NAMALWA (cell line): Measurements from ENCODE around the gene TXK.

Experiments
- DNase-seq: peaks from one replicate; pipeline ENCODE4 v3.0.0-alpha.2; 2015; ENCODE audit warnings: low spot score

Gene TXK

GRCh38 chr4:48103483-48104139, 30.4 kb downstream of the TXK start:
- no peak for DNase-seq

- peak; percentile 20 for DNase-seq
Measured at GRCh38 chr4:48102303-48102702, 31.7 kb downstream of the TXK start.

GRCh38 chr4:48100256-48100655, 33.8 kb downstream of the TXK start:
- DNase-seq: no peak

- no peak for DNase-seq
Measured at GRCh38 chr4:48095441-48095840, 38.6 kb downstream of the TXK start.

GRCh38 chr4:48093991-48094416, 40.0 kb downstream of the TXK start:
- DNase-seq: no peak

- no peak for DNase-seq
Measured at GRCh38 chr4:48090621-48091020, 43.4 kb downstream of the TXK start.

- DNase-seq: no peak
Measured at GRCh38 chr4:48085821-48086589, 48.0 kb downstream of the TXK start.

- DNase-seq: no peak
Measured at GRCh38 chr4:48082956-48083355, 51.1 kb downstream of the TXK start.

- DNase-seq: no peak
Measured at GRCh38 chr4:48081196-48081595, 52.9 kb downstream of the TXK start.

- no peak for DNase-seq
Measured at GRCh38 chr4:48079972-48080391, 54.1 kb downstream of the TXK start.

GRCh38 chr4:48078862-48079655, 55.0 kb downstream of the TXK start:
- DNase-seq: no peak

- DNase-seq: no peak
Measured at GRCh38 chr4:48078425-48078824, 55.6 kb downstream of the TXK start.

GRCh38 chr4:48074657-48075056, 59.4 kb downstream of the TXK start:
- no peak for DNase-seq

GRCh38 chr4:48073567-48074103, 60.4 kb downstream of the TXK start:
- DNase-seq: no peak

GRCh38 chr4:48071191-48071590, 62.9 kb downstream of the TXK start:
- no peak for DNase-seq

- DNase-seq: no peak
Measured at GRCh38 chr4:48069026-48069425, 65.0 kb downstream of the TXK start.

GRCh38 chr4:48068182-48068581, 65.9 kb downstream of the TXK start:
- DNase-seq: no peak

GRCh38 chr4:48067536-48067935, 66.5 kb downstream of the TXK start:
- DNase-seq: no peak

- no peak for DNase-seq
Measured at GRCh38 chr4:48065587-48066052, 68.4 kb downstream of the TXK start.

- no peak for DNase-seq
Measured at GRCh38 chr4:48064349-48064748, 69.7 kb downstream of the TXK start.

- no peak for DNase-seq
Measured at GRCh38 chr4:48058617-48059530, 75.2 kb downstream of the TXK start.
